GM18951 (cell line): ENCODE measurements around the gene RHNO1.

ENCODE experiments used
- POLR2A ChIP-seq: IDR thresholded peaks from 4 replicates; pipeline ENCODE4 v1.6.1; 2011; ENCODE audit warnings: mild to moderate bottlenecking; ENCODE audit not compliant: insufficient read length, insufficient read depth; ENCODE audit errors: extremely low read depth
- in situ Hi-C: fragments of 300-500 bp; cut with MboI; formaldehyde crosslinking; loops from one replicate; pipeline ENCODE4 v1.12.0; 2022; ENCODE audit warnings: low sequenced_read_pairs, mixed read lengths, inconsistent platforms; ENCODE audit not compliant: unreplicated experiment

RHNO1 gene

DNA sequence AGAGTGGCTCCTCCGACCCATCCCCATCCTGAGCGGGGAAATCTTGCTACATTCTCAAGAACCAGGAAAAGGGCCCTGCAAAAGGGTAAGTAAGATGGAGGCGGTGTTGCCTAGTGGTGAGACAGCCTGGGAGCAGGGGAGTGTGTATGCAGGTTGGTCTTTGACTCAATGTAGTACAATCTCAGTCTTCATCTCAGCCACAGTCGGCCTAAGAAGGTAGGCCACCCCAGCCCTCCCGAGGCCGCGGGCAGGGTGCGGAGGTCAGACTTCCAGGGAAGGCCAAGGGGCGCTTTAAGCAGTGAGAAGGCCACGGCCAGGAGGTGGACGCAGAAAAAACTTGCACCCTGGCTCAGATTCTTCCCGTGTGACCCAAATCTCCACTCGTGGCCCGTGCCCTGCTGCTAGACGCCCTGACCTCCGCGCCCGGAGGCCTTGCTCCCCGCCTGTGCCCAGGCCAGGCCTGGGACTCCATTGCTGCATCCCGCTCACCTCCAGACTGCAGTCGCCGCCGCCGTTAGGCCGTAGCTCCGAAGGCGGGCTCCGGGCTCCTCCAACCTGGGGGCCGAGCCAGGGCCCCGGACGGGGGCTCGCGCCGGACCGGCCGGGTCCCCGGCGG is 484 bp upstream of the RHNO1 start:
- TF ChIP-seq POLR2A, result no peak
- in situ Hi-C loops, result no loop called here

DNA sequence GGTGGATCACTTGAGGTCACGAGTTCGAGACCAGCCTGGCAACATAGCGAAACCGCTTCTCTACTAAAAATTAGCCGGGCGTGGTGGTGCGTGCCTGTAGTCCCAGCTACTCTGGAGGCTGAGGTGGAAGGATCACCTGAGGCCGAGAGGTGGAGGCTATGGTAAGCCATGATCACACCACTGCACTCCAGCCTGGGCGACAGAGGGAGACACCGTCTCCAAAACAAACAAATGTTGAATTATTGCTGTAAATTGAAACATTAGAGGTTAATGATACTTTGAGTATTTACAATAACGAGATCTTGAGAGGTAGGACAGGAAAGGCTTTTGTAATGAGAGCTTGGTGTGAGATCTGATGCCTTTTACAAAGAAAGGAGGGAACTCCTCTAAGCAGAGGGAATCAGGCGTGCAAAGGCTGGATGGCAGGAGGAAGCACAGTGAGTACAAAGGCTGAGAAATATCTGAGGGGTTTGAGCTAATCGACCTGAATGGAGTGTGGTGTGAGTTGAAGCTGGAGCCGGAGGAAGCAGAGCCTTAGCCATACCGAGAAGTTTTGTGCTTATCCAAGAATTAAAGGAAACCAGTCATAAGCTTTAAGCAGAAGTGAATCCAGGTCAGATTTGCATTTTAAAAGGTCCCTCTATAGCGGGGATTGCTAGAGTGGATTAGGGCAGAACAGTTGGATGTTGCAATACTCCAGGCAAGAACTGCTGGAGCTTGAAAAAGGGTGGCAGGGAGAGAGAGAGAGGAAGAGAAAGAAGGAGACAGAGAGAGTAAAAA is 1.1 kb downstream of the RHNO1 start:
- no peak for TF ChIP-seq POLR2A

DNA sequence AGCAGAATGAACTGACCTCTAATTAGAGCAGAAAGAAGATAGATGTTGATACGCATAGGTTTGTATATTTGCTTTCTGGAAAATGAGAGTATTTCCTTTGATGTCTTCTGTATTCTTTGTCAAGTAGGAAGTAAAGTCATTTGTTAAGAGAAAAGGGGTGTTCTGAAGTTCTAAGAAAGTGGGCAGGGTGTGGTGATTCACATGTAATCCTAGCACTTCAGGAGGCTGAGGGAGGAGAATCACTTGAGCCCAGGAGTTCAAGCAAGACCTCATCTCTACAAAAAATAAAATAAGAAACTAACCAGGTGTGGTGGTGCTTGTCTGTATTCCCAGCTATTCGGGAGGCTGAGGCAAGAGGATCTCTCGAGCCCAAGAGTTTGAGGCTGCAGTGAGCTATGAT is 2.8 kb downstream of the RHNO1 start:
- TF ChIP-seq POLR2A, result no peak
- in situ Hi-C loops, result no loop called here

More for the DNA sequence above, 1.1 kb downstream of the RHNO1 start:
- in situ Hi-C loops, result no loop called here

DNA sequence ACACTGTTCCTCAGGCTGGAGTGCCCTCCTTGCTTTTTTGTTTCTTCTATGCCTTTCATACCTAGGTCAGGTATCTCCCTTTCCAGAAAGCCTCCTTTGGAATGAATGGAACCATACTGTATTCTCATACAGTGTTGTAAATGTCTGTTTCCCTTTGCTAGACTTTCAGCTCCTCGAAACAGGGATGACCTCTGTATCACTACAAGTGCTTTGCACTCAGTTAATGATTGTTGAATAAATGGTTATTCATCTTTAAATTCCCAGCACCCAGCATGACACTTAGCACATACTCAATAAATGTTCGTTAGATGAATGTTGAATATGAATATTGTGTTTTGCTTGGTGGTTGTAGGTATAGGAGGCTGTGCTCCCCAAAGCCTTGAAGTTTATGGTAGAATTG is 7.8 kb downstream of the RHNO1 start:
- in situ Hi-C loops, result no loop called here
- TF ChIP-seq POLR2A, result no peak

DNA sequence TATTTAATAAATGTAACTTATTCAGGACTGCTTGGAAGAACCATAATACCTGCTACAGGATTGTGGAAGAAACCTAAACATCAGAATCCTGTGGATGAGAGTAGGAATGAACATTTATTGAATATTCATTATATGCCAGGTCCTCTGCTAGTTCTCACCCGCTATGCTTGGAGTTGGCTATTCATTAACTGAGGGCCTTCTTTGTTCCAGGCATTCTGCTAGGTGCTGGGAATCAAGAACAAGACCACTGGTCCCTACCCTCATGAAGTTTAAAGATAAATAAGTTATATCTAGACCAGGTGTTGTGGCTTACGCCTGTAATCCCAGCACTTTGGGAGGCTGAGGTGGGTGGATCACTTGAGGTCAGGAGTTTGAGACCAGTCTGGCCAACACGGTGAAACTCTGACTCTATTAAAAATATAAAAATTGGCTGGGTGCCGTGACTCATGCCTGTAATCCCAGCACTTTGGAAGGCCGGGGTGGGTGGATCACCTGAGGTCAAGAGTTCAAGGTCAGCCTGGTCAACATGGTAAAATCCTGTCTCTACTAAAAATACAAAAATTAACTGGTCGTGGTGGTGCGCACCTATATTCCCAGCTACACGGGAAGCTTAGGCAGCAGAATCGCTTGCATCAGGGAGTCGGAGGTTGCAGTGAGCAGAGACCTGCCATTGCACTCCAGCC is 9.9 kb downstream of the RHNO1 start:
- TF ChIP-seq POLR2A, result no peak
- in situ Hi-C loops, result no loop called here

DNA sequence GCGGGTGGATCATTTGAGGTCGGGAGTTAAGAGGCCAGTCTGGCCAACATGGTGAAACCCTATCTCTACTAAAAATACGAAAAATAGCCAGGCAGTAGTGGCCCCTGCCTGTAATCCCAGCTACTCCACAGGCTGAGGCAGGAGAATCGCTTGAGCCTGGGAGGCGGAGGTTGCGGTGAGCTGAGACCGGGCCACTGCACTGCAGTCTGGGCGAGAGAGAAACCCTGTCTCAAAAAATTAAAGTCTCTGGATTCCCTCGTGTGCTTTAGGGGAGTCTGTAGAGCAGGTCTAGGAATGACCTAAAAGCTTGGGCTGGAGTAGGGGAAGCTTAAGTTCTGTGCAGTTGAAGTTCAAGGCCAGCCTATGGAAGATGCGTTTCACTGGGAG is 13.0 kb downstream of the RHNO1 start:
- in situ Hi-C loops, result no loop called here
- TF ChIP-seq POLR2A, result no peak

- in situ Hi-C loops, result no loop called here
- peak; percentile 68 for TF ChIP-seq POLR2A
These were observed 13.6 kb downstream of the RHNO1 start, which contains the start of gene TULP3 for GRCh38 chr12:2890388-2891239. Gene TULP3 (plus strand): TSS chr12:2890891. CDS start chr12:2890948, 57 bp downstream.

DNA sequence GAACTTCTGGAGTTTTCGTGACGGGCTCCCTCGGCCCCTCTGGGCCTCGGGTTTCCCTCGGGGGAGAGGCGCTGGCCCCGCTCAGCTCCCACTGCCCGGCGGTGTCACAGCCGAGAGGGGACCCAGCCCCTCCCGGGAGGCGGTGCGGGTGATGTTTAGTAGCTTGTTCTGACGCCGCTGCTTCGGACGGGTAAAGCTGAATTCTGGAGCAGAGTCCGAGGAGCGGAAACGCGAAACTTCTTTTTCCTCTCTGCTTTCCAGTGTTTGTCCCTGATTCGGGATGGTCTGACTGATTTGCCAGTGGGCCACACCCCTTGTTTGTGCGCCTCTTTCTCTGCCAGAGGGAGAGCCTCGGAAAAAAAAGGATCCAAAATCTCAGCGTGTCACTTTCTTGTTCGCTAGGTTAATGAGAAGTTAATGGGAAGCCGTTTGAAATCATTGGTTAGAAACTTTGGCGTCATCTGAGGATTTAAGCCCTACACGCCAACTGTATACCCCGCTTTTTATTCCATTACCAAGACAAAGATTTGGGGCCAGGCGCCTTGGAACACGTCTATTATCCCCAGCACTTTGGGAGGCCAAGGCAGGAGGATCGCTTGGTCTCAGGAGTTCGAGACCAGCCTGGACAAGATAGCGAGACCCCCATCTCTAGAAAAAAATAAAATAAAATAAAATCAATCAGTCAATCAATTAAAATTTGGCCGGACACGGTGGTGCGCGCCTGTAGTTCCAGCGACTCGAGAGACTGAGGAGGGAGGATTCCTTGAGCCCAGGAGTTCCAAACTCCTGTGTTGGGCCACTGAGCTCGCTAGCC is 14.4 kb downstream of the RHNO1 start:
- no peak for TF ChIP-seq POLR2A
- in situ Hi-C loops, result no loop called here

GRCh38 chr12:2892246-2892645 is 15.2 kb downstream of the RHNO1 start:
- in situ Hi-C loops, result no loop called here
- no peak for TF ChIP-seq POLR2A

DNA sequence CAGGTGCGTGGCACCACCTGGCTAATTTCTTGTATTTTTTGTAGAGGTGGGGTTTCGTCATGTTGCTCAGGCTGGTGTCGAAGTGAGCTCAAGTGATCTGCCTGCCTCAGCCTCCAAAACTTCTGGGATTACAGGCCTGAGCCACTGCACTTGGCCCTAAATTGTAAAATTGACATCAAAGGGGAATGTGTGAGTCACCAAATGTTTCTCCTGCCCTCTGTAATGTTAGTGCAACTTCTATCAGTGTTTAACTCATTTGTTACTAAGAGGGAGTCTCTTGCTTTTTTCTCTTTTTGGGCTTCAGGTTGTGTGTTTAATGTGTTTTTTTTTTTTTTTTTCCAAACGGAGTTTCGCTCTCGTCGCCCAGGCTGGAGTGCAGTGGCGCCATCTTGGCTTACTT is 16.0 kb downstream of the RHNO1 start:
- no peak for TF ChIP-seq POLR2A
- in situ Hi-C loops, result no loop called here

GRCh38 chr12:2895051-2895451 is 18.0 kb downstream of the RHNO1 start:
- in situ Hi-C loops, result no loop called here
- TF ChIP-seq POLR2A, result no peak

DNA sequence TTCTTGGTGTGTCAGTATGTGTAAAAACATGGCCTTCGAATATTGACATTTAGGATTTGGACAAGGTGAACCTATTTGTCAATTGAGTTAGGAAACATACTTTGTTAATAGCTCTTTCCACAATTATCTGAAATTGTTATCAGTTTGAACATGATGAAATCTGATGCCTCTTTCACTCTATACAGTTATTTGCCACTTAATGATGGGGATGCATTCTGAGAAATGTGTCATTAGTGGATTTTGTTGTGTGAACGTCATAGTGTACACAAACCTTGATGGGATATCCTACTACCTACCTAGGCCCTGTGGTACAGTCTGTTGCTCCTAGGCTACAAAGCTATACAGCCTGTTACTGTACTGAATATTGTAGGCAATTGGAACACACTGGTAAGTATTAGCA is 18.5 kb downstream of the RHNO1 start:
- in situ Hi-C loops, result no loop called here

More for the DNA sequence above, 18.5 kb downstream of the RHNO1 start:
- TF ChIP-seq POLR2A, result no peak
